Fibroblast of gingiva (primary cell): Measurements from ENCODE around the gene RNFT2.

Experiments used
- DNase-seq: peaks from one replicate; pipeline ENCODE4 v3.0.0-alpha.2; 2011; ENCODE audit warnings: low read depth

RNFT2 gene, protein sequence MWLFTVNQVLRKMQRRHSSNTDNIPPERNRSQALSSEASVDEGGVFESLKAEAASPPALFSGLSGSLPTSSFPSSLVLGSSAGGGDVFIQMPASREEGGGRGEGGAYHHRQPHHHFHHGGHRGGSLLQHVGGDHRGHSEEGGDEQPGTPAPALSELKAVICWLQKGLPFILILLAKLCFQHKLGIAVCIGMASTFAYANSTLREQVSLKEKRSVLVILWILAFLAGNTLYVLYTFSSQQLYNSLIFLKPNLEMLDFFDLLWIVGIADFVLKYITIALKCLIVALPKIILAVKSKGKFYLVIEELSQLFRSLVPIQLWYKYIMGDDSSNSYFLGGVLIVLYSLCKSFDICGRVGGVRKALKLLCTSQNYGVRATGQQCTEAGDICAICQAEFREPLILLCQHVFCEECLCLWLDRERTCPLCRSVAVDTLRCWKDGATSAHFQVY

GRCh38 chr12:116737774-116738657, at the start of gene RNFT2, which contains the start of gene SPRING1:
TSS of gene RNFT2 (plus strand) at chr12:116738315. CDS start at chr12:116740498, 2,183 bp downstream.
TSS of gene SPRING1 (minus strand) at chr12:116738069. CDS start at chr12:116737900, 169 bp downstream.
- peak; percentile 99 for DNase-seq

DNA sequence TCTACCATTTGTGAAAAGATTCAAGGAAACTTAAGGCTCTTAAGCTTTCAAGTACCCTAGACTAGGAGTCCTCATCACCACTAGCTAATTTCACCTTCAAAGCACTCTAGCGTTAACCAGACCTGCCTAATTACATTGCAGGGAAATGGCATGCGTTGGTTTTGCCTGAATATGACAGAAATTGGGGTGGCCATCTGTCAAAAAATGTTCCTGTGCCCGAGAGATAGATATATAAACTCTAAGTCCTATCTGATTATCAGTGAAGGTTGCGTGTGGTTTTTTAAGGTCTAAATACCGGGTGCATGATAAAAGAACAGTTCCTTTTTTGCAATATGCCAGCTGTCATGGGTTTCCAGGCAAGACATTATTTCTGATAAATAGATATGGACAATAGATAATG, 48.6 kb upstream of the RNFT2 start:
- no peak for DNase-seq

- DNase-seq = no peak
Measured at GRCh38 chr12:116689979-116690744, 48.0 kb upstream of the RNFT2 start.

DNA sequence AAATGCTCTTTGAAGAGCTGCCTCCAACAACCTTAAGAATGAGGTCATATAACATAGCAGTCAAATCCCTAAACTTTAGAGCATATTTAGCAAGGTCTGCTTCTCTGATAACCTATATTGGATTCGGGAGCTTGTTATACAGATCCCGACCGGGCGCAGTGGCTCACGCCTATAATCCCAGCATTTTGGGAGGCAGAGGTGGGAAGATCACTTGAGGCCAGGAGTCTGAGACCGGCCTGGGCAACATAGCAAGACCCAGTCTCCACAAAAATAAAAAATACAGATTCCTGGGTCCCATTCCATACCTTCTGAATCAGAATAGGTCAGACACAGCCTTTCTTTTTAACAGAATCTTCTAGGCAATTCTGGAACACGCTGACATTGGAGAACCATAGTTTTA, 46.9 kb upstream of the RNFT2 start:
- no peak for DNase-seq

DNA sequence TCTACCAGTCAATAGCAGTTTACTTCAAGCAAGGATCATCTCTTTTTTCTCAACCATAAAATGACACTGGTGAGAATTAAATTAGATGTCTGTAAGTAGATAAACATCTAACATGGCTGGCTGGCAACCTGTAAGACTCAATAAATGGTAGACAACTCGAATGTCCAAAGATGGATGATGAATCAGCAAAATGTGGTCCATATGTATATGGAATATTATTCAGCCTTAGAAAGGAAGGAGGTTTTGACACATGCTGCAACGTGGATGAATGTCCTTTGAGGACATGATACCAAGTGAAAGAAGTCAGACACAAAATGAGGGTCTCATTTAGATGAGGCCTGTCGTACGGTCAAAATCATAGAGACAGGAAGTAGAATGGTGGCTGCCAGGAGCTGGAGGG, 46.5 kb upstream of the RNFT2 start:
- no peak for DNase-seq

GRCh38 chr12:116692605-116693004, 45.5 kb upstream of the RNFT2 start:
- DNase-seq = no peak

- DNase-seq = no peak
Measured at GRCh38 chr12:116693286-116694227, 44.6 kb upstream of the RNFT2 start.

DNA sequence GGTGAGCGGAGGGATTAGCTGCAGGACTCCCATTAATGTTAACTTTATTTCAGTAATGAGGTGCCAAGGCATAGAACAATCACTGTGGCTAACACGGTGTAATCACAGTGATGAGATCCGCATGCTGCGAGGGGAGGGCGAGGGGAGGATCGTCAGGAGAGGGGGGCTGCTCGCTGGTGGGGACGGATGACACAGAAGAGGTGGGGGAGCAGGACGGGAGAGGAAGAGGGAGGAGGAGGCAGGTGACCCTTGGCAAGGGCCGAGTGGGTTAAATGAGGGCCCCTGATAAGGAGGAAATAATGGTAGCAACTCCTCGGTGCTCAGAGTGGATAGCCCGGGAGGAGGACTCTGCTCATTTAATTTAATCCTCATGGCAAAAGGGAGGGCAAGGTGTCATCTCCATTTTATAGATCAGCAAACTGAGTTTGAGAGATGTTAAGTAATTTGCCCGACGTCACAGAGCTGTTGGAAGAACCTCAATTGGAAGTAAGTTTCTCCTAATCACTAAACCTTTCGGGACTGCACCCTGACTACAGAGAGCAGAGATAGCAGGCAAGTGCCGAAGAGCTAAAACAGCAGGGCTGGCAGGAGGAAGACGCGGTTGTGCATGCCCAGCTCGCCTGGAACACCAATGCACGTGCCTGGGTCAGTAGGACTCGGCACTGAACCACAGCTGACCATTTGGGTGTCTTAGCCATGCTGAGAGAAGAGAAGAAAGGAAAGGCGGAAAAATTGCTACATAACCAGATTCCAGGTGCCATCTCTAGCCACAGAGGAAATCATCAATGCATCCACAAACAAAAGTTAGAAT, 43.3 kb upstream of the RNFT2 start:
- DNase-seq = no peak

DNA sequence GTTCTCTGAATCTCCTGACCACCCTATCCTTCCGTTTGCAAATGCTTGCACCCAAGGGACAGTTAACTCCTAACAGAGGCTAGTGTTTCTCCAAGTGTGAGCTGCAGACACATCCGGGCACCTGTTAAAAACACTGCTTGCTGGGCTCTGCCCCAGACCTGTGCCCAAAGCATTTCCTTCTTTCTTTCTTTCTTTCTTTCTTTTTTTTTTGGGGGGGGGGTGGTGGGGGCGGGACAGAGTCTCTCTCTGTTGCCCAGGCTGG, 42.7 kb upstream of the RNFT2 start:
- DNase-seq = no peak

DNA sequence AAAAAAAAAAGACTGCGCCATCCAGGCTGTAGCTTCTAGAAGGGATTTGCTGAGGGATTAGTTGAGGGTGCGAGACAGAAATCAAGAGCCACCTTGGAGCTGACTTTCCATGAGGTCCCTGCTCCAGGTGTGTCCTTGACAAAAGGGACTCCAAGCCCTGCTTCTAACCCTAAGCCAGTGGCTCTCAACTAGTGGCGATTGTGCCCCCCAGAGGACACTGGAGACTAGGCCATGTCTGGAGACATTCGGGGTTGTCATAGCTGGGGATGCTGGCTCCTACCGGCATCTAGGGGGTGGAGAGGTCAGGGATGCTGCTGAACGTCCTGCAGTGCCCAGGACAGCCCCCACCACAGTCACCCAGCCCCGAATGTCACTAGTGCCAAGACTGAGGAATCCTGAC, 40.8 kb upstream of the RNFT2 start:
- DNase-seq = no peak

GRCh38 chr12:116697716-116698115, 40.4 kb upstream of the RNFT2 start:
- no peak for DNase-seq

DNA sequence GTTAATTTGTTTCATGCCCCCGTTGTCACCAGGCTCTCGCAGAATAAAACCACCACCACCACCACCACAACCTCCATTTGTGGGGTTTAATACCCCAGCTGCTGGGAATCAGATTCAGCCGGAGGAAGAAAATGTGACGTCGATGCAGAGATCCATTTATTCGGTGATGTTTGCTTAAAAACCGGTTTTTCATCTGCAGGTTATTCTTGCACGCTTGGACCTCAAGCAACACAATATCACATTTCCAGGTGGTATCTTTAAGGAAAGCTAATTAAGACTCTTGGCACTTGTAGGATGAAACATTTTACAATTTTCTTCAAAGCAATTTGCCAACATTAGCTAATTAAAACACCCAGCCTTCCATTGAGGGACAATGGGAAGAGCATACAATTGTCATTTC, 40.0 kb upstream of the RNFT2 start:
- DNase-seq = no peak

GRCh38 chr12:116698554-116699075, 39.5 kb upstream of the RNFT2 start:
- no peak for DNase-seq

- no peak for DNase-seq
Measured at GRCh38 chr12:116700066-116700465, 38.0 kb upstream of the RNFT2 start.

GRCh38 chr12:116701432-116701831, 36.7 kb upstream of the RNFT2 start:
- DNase-seq = no peak

DNA sequence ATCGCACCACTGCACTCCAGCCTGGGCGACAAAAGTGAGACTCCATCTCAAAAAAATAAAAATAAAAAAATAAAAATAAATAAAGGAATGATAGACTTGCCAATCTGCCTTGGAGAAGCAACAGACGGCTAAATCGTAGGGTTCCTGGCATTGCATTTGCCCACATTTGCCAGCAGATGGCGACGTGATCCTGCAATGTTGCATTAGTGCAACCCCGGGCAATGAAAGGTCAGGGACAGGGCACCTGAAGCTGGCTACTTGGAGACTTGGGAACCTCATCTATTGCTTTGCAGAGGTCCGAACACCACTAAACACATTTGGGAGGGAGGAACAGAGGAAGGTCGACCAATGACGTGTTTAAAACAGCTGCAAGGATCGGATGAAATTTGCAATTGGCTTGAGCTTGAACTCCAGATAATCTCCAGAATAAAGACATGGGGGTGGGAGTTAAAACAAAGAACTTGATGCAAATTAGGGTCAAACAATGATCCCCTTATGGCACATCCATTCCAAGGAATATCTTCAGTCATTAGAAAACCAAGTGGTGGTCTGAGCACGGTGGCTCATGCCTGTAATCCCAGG, 34.8 kb upstream of the RNFT2 start:
- DNase-seq = peak; percentile 38

- DNase-seq = no peak
Measured at GRCh38 chr12:116707751-116708150, 30.4 kb upstream of the RNFT2 start.

GRCh38 chr12:116708826-116709756, 29.0 kb upstream of the RNFT2 start:
- DNase-seq = peak; percentile 63

- no peak for DNase-seq
Measured at GRCh38 chr12:116709768-116710167, 28.3 kb upstream of the RNFT2 start.
